M059J (cell line): ENCODE measurements around the gene RUNX3. TPM values are rescaled to one million over a fixed set of nuclear protein-coding genes. Genes with fewer than 3 reads are reported as not detected.
"Not testable (repeated sequence)": the region's sequence is repeated elsewhere in the genome, so short reads cannot be mapped to it uniquely, and the experiment has no call there.

Source experiments
- DNase-seq: peaks from one replicate; pipeline ENCODE4 v3.0.0-alpha.2; 2012; ENCODE audit warnings: low read depth
- total RNA-seq: library from RNA; depleted of rRNA; stranded (reverse); fragments of >200 nt; shearing (Covaris generic); gene quantifications from 2 replicates; pipeline ENCODE4 v1.2.3, GENCODE V29; 2014

Gene RUNX3
- total RNA-seq, 1 experiment from 2014 or later, result 0.37 TPM

GRCh38 chr1:24901791-24902470, 28.1 kb downstream of the RUNX3 start:
- DNase-seq, result no peak

GRCh38 chr1:24900985-24901781, 28.9 kb downstream of the RUNX3 start:
- DNase-seq, result no peak

GRCh38 chr1:24900486-24900849, 29.6 kb downstream of the RUNX3 start:
- DNase-seq, result no peak

GRCh38 chr1:24899581-24900485, 30.2 kb downstream of the RUNX3 start:
- no peak for DNase-seq

- DNase-seq, result no peak
These were observed 31.1 kb downstream of the RUNX3 start for GRCh38 chr1:24898909-24899439.

- DNase-seq, result peak; percentile 48
These were observed 31.7 kb downstream of the RUNX3 start for GRCh38 chr1:24898152-24898908.

- no peak for DNase-seq
These were observed 32.6 kb downstream of the RUNX3 start for GRCh38 chr1:24897263-24898151.

GRCh38 chr1:24896596-24897262, 33.3 kb downstream of the RUNX3 start:
- DNase-seq, result no peak

- DNase-seq, result no peak
These were observed 33.9 kb downstream of the RUNX3 start for GRCh38 chr1:24896176-24896575.

- no peak for DNase-seq
These were observed 34.6 kb downstream of the RUNX3 start for GRCh38 chr1:24895511-24895910.

- no peak for DNase-seq
These were observed 36.1 kb downstream of the RUNX3 start for GRCh38 chr1:24894002-24894401.

- DNase-seq, result no peak
These were observed 36.6 kb downstream of the RUNX3 start for GRCh38 chr1:24893431-24893830.

GRCh38 chr1:24892188-24893153, 37.6 kb downstream of the RUNX3 start:
- DNase-seq, result no peak

GRCh38 chr1:24891367-24891766, 38.7 kb downstream of the RUNX3 start:
- DNase-seq, result not testable (repeated sequence)

- no peak for DNase-seq
These were observed 39.2 kb downstream of the RUNX3 start for GRCh38 chr1:24890887-24891286.

GRCh38 chr1:24888971-24889676, 41.0 kb downstream of the RUNX3 start:
- peak; percentile 62 for DNase-seq

- no peak for DNase-seq
These were observed 41.8 kb downstream of the RUNX3 start for GRCh38 chr1:24888061-24888970.
